K562 (cell line): Measurements from ENCODE around the gene RGPD6. TPM values are rescaled to one million over a fixed set of nuclear protein-coding genes. Genes with fewer than 3 reads are reported as not detected.
"Not testable (repeated sequence)": the region's sequence is repeated elsewhere in the genome, so short reads cannot be mapped to it uniquely, and the experiment has no call there.

ENCODE experiments used
- ATAC-seq: fragments of 200-7000 bp; cut with Tn5 transposase; 3 replicates; pipeline ENCODE4 v1.9.1; 2020; ENCODE audit warnings: moderate library complexity
- BruUV-seq: library from RNA; stranded (reverse); fragments of 400-500 nt; replicated peaks from 2 replicates; lab custom pipeline; 2021; lab: Mats Ljungman, UMichigan
- CTCF ChIA-PET: fragments of 300-600 bp; formaldehyde crosslinking; extraction: SDS; loops from one replicate; lab custom pipeline; 2021; ENCODE audit warnings: low intra/inter-chr PET ratio; lab: Yijun Ruan, JAX
- POLR2A ChIA-PET: fragments of 300-600, 350-650 bp; sonication (Branson Sonifier 250); formaldehyde crosslinking; extraction: SDS; loops from one replicate; lab custom pipeline; 2021; ENCODE audit warnings: antibody characterized with exemption, inconsistent platforms; lab: Yijun Ruan, JAX
- DNase-seq, 4 experiments: peaks; one replicate each; pipeline versions ENCODE4 v3.0.0 to v3.0.0-alpha.2; 2011 to 2018; ENCODE audit warnings: low spot score in 3 of 4, mixed read lengths in 3 of 4; ENCODE audit errors: extremely low read depth in 1 of 4
- FAIRE-seq: peaks from 2 replicates; lab custom pipeline; 2011; peaks lifted over from hg19 to GRCh38; lab: Jason Lieb, UNC
- H2AFZ ChIP-seq: 2 replicates; pipeline ENCODE4 v1.6.0; 2011; ENCODE audit warnings: low read depth, low read length, control low read depth, inconsistent platforms
- H3K27ac ChIP-seq: fragments of 200-600 bp; 3 replicates; pipeline ENCODE4 v1.8.0; 2011; ENCODE audit warnings: low read depth, mild to moderate bottlenecking, control low read depth, inconsistent platforms, low read length, moderate library complexity, mixed read lengths; ENCODE audit errors: extremely low read depth
- H3K27me3 ChIP-seq, 2 experiments: fragments of 300-600 bp in 1 of 2; 2 replicates in 1 of 2; 3 replicates in 1 of 2; pipeline versions ENCODE4 v1.6.0 to v1.8.0; 2011; ENCODE audit warnings: inconsistent platforms in 2 of 2, low read length in 2 of 2, mild to moderate bottlenecking in 1 of 2, mixed read lengths in 1 of 2, moderate library complexity in 1 of 2; ENCODE audit not compliant: control insufficient read depth in 2 of 2, insufficient read depth in 2 of 2
- H3K36me3 ChIP-seq: fragments of 300-600 bp; 3 replicates; pipeline ENCODE4 v1.8.0; 2011; ENCODE audit warnings: mild to moderate bottlenecking, low read length, inconsistent platforms; ENCODE audit not compliant: control insufficient read depth, insufficient read depth
- H3K4me1 ChIP-seq, 2 experiments: fragments of 200-600 bp in 1 of 2; replicated peaks in 1 of 2; 2 replicates in 1 of 2; 3 replicates in 1 of 2; pipeline versions ENCODE4 v1.5.1 to v1.8.0; 2011; ENCODE audit warnings: inconsistent platforms in 2 of 2, low read length in 2 of 2, mild to moderate bottlenecking in 1 of 2, mixed read lengths in 1 of 2, moderate library complexity in 1 of 2; ENCODE audit not compliant: control insufficient read depth in 2 of 2, insufficient read depth in 2 of 2
- H3K4me2 ChIP-seq: 2 replicates; pipeline ENCODE4 v1.6.1; 2011; ENCODE audit warnings: low read length, control low read depth, inconsistent platforms, mixed read lengths; ENCODE audit not compliant: insufficient read depth
- H3K4me3 ChIP-seq: fragments of 200-600 bp; sonication (generic), shearing (Covaris generic); 2 replicates; pipeline ENCODE4 v1.5.1; 2016; ENCODE audit warnings: control low read depth, inconsistent platforms
- H3K79me2 ChIP-seq: fragments of 200-600 bp; 3 replicates; pipeline ENCODE4 v1.8.0; 2011; ENCODE audit warnings: low read length, inconsistent platforms; ENCODE audit not compliant: control insufficient read depth, insufficient read depth
- H3K9ac ChIP-seq, 2 experiments: 2 replicates each; pipeline versions ENCODE4 v1.6.0 to v1.6.1; 2011; ENCODE audit warnings: low read depth in 2 of 2, low read length in 2 of 2, control low read depth in 1 of 2, inconsistent platforms in 1 of 2, mild to moderate bottlenecking in 1 of 2, mixed read lengths in 1 of 2; ENCODE audit not compliant: insufficient read depth in 1 of 2
- H3K9me1 ChIP-seq: one replicate; pipeline ENCODE4 v1.6.0; 2011; ENCODE audit warnings: inconsistent platforms, mild to moderate bottlenecking, low read length, moderate library complexity; ENCODE audit not compliant: control insufficient read depth, insufficient read depth
- H3K9me3 ChIP-seq: replicated peaks from 2 replicates; pipeline ENCODE4 v1.5.1; 2011; ENCODE audit warnings: low read depth, low read length, inconsistent platforms; ENCODE audit not compliant: control insufficient read depth, insufficient read depth
- H4K20me1 ChIP-seq: replicated peaks from 2 replicates; pipeline ENCODE4 v1.6.1; 2011; ENCODE audit warnings: low read length, inconsistent platforms, mixed read lengths; ENCODE audit not compliant: control insufficient read depth, insufficient read depth
- WGBS: fragments of 100-300 bp; shearing (Covaris generic); methylation state at CpG from one replicate; pipeline ENCODE4 v1.1.6; 2016; ENCODE audit warnings: low coverage, mixed read lengths; ENCODE audit not compliant: insufficient coverage; ENCODE audit errors: missing lambda C conversion rate; 5-methylcytosine and 5-hydroxymethylcytosine counted together
- in situ Hi-C: fragments of 300-500 bp; cut with MboI; formaldehyde crosslinking; loops from 4 replicates; pipeline ENCODE4 v1.15.0; 2018; ENCODE audit warnings: inconsistent platforms, mixed read lengths
- intact Hi-C: fragments of 100-400 bp; cut with micrococcal nuclease; formaldehyde crosslinking; loops from 2 replicates; pipeline ENCODE4 v1.14.2; 2022
- polyA plus RNA-seq, 8 experiments: library from polyadenylated mRNA; depleted of rRNA in 4 of 8; stranded (reverse) in 5 of 8; unstranded in 3 of 8; fragments of >200 nt; fragmentation: Nextera tagmentation in 2 of 8; fragmentation: Illumina TruSeq in 1 of 8; extraction: Ambion mirVana in 2 of 8; extraction: Trizol in 1 of 8; gene quantifications; 2 replicates each; pipeline versions ENCODE4 v1.2.1 to v1.2.3, GENCODE V29; 2011 to 2014; ENCODE audit warnings: inconsistent platforms in 1 of 8, missing spikeins in 1 of 8
- total RNA-seq, 7 experiments: library from RNA; depleted of rRNA in 6 of 7; stranded (reverse); fragments of >200 nt in 6 of 7; fragmentation: Illumina TruSeq in 2 of 7; extraction: Trizol in 2 of 7; gene quantifications; 2 replicates each; pipeline versions ENCODE4 v1.2.1 to v1.2.3, GENCODE V29; 2011 to 2021; ENCODE audit warnings: low replicate concordance in 1 of 7

Gene RGPD6
- total and polyA plus RNA-seq, 9 of the 15 experiments (the other 6 are each of a cell fraction or from before 2014, with no cell fraction given) = 0.15 to 2.2 (median 1.0) TPM

GRCh38 chr2:110605057-110605456 is 28.0 kb upstream of the RGPD6 start:
- intact Hi-C loops, FAIRE-seq: not testable (repeated sequence)

DNA sequence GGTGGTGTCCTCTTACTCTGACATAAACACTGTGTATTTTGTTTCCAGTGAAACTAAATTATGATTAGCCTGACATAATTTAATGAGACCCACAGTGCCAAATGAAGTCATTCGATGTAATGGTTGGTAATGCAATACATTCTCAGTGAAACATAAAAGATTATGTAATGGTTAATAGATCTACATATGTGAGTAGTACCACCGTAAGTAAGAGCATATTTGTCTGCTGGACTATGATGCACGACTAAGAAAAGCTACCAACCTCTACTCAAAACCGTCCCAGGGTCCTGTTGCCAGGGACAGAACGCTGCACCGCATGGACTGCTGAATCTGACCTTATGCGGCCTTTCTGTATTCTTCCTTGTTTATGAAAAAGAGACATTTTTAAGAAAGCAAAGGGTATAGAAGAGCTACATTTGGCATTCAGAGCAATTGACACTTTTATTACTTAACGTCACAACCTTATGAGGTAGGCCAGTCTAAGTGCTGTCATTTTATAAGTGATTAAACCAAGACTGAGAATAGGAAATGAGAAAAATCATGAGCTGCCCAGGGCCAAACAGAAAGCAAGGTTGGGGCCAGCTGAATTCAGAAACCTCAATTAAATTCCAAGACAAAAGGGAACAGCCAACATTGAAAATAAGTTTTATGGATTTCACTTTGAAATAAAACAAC is 27.0 kb upstream of the RGPD6 start:
- FAIRE-seq, H3K4me2 ChIP-seq, CTCF ChIA-PET, DNase-seq, H4K20me1 ChIP-seq, H3K9me1 ChIP-seq, H3K4me1 ChIP-seq, H2AFZ ChIP-seq, H3K27me3 ChIP-seq, H3K4me3 ChIP-seq, intact Hi-C loops, H3K27ac ChIP-seq, H3K9me3 ChIP-seq, H3K36me3 ChIP-seq, POLR2A ChIA-PET, ATAC-seq, H3K9ac ChIP-seq, H3K79me2 ChIP-seq, BruUV-seq: not testable (repeated sequence)
- in situ Hi-C loops = loop anchor here (10.0 kb wide), 1 partner anchor 839 kb away; no protein-coding TSS in a partner anchor
- no CpG with 5 or more reads among the region's 8 CpGs for WGBS

More at GRCh38 chr2:110605057-110605456, 28.0 kb upstream of the RGPD6 start:
- BruUV-seq, H3K9me1 ChIP-seq, POLR2A ChIA-PET, H3K4me1 ChIP-seq, H3K27me3 ChIP-seq, H3K27ac ChIP-seq, H3K9ac ChIP-seq, CTCF ChIA-PET, H3K4me2 ChIP-seq, H3K79me2 ChIP-seq, H3K4me3 ChIP-seq, DNase-seq, H3K36me3 ChIP-seq, ATAC-seq, H3K9me3 ChIP-seq, H2AFZ ChIP-seq, H4K20me1 ChIP-seq: not testable (repeated sequence)
- in situ Hi-C loops = loop anchor here (10.0 kb wide), 1 partner anchor 840 kb away; no protein-coding TSS in a partner anchor
- WGBS = 0% methylated on average over 3 of the region's 12 CpGs

- intact Hi-C loops, DNase-seq, POLR2A ChIA-PET, CTCF ChIA-PET, H2AFZ ChIP-seq, H3K9ac ChIP-seq, H3K9me3 ChIP-seq, H3K27ac ChIP-seq, H3K4me3 ChIP-seq, H3K4me1 ChIP-seq, BruUV-seq, H3K79me2 ChIP-seq, H3K9me1 ChIP-seq, H4K20me1 ChIP-seq, H3K27me3 ChIP-seq, H3K36me3 ChIP-seq, H3K4me2 ChIP-seq, FAIRE-seq: not testable (repeated sequence)
- ATAC-seq = peak; percentile 74
- 0% methylated on average over 3 of the region's 9 CpGs for WGBS
- in situ Hi-C loops = loop anchor here (10.0 kb wide), 1 partner anchor 837 kb away; no protein-coding TSS in a partner anchor
Measured at GRCh38 chr2:110602139-110602538, 25.1 kb upstream of the RGPD6 start.

- H3K27ac ChIP-seq, BruUV-seq, H3K79me2 ChIP-seq, H3K9ac ChIP-seq, H3K4me2 ChIP-seq, H3K36me3 ChIP-seq, H3K9me3 ChIP-seq, DNase-seq, intact Hi-C loops, POLR2A ChIA-PET, CTCF ChIA-PET, H4K20me1 ChIP-seq, H3K27me3 ChIP-seq, H2AFZ ChIP-seq, ATAC-seq, H3K9me1 ChIP-seq, H3K4me3 ChIP-seq, H3K4me1 ChIP-seq, FAIRE-seq: not testable (repeated sequence)
- in situ Hi-C loops = loop anchor here (25.0 kb wide), 1 partner anchor 1905 kb away; no protein-coding TSS in a partner anchor
- no CpG with 5 or more reads among the region's 2 CpGs for WGBS
Measured at GRCh38 chr2:110591973-110592372, 15.0 kb upstream of the RGPD6 start.
